HG02973 (cell line): Measurements from ENCODE around the gene MACROD2.
"Not testable (repeated sequence)": the region's sequence is repeated elsewhere in the genome, so short reads cannot be mapped to it uniquely, and the experiment has no call there.

Experiments
- ATAC-seq: cut with Tn5 transposase; IDR thresholded peaks from one replicate; pipeline ENCODE4 v1.9.1; 2021; ENCODE audit warnings: moderate library complexity; ENCODE audit not compliant: unreplicated experiment

Gene MACROD2

DNA sequence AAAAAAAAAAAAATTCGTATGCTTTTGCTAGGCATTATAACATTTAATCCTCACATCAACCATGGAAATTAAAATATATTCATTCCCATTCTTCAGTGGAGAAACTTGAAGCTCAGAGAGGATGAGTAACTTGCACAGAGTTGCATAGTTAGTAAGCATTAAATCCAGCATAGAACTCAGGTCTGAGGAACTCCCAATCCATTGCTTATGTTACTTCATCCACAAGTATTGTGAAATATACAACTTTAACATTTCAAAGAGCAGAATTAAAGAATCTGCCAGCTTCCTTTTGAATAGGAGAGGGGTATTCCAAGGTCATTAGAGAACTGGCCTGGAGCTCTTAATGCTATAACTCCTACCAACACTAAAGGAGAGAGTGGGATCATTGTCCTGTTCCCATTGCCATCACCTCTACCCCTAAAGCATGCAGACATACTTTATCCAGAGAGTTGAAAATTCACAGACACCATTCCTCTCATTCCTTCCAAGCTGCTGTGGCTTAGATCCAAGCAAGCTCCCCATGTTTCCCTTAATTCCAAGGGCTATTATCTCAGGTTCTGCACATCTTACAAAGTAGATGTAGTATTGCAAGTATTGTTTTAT lies 250.2 kb downstream of the MACROD2 start:
- ATAC-seq = no peak

DNA sequence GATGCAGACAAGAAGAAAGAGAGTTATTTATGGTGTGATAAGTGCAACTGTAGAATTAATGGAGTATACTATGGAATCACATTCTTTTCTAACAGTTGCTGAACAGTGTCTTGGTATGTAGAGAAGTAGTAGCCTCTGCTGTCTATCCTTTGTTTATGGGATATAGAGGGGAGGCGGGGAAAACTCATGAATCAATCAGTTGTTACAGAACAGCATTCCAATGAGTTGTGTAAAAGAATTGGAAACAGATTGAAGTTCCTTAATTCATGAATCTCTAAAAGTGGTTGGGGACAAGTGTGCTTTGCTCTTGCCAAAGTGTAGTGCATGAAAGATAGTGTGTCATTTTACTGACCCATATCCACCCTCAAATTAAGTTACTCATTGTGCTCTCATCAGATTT lies 264.4 kb downstream of the MACROD2 start:
- no peak for ATAC-seq

DNA sequence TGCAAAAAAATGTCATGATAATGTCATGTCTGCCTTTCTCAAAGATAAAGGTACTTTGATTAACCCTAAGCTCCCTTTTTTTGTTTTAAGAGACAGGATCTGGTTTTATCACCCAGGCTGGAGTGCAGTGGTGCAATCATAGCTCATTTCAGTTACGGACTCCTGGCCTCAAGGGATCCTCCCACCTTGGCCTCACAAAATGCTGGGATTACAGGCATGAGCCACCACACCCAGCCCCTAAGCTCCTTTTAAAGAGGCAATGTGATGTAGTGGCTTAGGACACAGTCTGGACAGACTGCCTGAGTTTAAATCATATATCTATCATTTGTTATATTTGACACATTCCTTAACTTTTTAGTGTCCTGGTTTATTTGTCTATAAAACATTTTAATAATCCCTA lies 265.1 kb downstream of the MACROD2 start:
- no peak for ATAC-seq

DNA sequence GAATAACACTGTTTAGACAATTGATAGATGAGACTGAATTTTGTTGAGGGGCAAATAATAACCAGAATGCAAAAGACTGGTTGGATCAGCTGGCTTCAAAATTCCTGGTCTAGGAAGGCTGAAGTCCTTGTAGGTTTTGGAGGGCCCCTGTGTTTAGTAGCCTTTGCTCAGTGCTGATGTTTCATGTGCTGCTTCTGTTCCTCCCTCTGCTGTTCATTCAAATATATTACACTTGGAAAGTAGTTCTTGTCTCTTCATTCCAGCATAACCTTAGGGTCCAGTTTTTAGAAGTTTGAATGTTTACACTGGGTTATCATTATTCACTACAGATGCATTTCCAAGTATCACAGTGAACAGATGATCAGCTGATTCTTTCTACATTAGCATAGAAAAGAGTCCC lies 269.6 kb downstream of the MACROD2 start:
- no peak for ATAC-seq

DNA sequence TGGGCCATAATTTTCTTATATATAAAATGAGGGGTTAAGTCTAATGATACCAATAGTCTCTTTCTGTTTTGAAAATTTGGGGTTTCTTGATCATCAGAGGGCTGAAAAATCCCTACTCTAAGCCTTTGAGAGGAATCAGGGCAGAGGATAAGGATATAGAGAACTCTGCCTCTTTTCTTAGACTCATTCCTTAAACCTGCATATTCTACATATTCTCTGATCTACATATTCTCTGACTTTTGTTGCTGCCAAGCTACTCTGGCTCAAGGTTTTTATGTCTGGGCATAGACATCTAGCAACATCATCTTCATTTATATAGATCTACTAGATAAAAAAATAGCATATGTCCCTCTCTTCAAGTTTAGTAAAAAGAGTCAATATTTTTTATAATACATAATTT lies 270.9 kb downstream of the MACROD2 start:
- no peak for ATAC-seq

DNA sequence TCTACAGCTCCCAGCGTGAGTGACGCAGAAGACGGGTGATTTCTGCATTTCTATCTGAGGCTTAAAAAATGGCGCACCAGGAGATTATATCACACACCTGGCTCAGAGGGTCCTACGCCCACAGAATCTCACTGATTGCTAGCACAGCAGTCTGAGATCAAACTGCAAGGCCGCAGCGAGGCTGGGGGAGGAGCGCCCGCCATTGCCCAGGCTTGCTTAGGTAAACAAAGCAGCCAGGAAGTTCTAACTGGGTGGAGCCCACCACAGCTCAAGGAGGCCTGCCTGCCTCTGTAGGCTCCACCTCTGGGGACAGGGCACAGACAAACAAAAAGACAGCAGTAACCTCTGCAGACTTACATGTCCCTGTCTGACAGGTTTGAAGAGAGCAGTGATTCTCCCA lies 275.4 kb downstream of the MACROD2 start:
- not testable (repeated sequence) for ATAC-seq

DNA sequence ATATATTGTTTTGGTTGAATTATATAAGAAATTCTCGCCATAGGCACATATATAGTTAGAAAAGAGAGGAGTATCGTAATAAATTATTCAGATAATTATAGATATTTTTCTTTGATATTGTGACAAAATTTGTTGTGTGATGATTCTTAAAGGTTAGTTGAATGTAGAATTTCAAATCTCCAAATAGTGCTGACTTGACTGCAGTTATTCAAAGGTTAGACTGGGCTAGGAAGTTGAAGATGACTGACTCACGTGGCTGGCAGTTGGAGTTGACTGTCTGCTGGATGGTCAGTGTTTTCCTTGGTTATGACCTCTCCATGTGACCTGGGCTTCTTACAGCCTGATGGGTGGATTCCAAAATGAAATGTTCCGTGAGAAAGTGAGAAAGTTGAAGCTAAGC lies 286.8 kb downstream of the MACROD2 start:
- no peak for ATAC-seq

DNA sequence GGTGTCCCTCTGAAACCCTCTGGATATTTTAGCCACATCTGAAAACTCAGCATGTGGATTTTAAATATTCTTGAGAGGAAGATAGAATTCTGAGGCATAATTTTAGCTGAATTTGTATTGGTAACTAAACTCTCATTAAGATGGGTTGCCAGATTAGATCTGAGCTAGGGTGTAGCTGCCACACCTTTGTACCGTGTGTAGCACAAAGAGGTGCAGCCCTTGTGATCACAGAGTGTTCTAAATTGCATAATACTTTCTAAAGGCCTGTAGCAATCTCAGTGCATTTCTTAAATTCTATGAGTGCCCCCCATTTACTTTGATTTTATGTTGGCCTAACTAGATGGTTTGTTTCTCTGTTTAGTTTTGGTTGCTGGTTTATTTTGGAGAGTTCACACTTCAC lies 289.1 kb downstream of the MACROD2 start:
- ATAC-seq = no peak

DNA sequence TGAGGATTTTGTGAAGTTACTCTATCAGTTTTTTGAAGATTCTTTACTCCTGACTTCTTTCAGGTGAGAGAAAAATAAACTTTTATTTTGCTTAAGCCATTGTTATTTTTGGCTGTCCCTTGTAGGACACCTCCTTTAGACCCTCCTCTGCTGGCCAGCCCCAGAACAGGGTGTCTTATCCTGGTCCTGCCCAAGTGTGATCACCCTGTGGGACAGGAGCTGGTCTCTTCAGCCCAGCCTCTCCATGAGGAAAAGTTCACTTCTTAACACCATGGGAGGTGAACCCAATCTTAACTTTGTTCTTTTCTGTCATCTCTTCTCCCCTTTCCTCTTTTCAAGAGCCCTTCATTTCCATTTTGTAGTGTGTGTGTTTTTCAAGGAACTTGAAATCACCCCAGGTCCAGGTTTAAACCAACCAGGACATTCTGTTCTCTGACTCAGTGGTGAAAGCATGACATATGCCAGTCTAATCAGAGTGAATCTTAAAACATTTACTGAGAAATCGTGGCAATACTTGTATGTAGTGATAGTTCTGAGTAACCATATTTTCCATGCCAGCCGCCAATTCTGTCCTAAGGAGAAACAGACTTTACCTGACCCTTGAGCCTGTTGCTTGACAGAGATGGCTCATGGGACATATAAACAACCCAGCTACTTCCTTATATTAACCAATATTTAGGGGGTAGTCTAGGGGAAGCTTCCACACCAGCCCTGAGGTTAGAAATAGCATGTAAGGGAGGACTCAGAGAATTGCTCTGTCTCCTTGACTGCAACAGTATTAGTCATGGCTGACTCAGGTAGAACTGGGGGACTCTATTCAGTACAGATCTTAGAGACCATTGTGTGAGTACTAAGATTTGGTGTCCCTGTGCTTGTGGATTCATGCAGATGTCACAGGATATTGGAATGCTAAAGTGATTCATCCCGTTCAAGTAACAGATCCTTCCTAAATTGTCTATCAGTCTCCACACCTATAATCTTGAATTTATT lies 293.3 kb downstream of the MACROD2 start:
- ATAC-seq = no peak

DNA sequence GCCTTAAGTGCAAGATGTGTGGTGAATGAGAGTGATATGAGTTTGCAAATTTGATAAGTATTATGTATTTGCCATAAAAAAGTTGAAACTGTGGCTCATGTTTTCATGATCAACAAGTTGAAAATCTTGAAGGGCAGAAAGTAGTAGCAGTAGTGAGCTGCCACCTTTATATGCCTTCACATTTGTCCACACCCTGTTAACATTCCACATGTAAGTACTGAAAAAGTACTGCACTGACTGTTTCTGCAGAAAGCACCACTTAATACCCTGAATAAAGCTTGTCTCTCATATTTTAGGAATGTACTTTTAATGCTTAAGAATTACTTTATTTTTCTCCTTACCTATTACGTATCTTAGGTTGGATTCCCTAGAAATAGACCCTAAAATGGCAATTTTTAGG lies 296.2 kb downstream of the MACROD2 start:
- no peak for ATAC-seq

DNA sequence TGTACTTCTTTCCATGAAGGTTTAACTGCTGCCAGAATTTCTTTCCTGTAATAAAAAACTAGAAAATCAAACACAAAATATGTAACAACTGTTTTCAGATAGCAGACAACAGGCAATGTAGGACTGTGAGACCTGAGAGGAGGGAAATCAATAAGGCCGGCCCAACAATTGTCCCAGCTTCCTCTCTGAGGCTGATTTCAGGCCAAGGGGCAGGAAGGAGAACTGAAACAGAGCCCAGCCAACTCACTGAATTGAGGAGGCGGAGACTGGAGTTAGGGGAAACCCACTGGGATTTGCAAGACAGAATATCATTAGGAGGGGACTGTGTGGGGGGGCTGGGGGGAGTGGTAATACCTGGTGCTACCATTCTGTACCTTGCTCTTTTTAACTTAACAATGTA lies 299.9 kb downstream of the MACROD2 start:
- ATAC-seq = peak; percentile 54

DNA sequence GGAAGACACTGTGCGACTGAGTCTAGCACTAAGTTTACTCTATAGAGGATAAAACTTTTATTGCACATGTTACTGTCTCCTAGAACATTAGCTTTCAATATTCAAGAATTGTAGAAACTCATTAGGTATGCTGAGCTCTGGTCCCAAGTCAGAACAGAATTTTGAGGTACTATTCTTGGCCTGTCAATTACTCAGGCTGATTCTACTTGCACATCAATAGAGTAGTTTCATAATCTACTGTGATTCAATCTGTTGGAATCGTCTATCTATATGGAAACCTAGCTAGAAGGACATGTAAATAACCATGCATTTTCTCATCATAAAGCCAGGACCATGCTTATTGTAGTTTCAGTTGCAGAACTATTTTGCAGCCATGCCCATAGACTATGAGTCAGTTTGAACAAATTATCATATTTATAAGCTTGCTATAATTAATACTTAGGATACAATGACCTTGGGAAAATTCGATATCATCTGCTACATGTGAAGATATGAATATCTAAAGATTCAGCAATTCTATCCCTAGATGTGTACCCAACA lies 300.5 kb downstream of the MACROD2 start:
- ATAC-seq = no peak

DNA sequence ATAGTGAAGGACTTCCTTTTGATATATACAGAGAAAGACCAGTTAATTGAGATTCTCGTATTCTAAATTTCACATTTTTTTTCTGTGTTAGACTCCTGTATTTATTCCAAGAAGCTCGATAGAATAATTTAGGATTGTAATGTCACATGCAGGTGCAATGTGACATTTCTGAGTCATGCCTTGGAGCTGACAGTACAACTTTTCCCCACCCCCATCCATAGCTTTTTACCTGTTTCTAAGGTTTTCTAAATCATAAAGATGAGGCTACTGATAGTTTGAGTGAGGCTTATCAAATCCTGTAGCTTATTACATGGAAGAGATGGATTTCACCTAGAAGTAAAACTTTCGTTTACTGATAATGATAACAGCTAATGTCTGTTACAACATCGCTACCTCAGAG lies 304.5 kb downstream of the MACROD2 start:
- no peak for ATAC-seq

DNA sequence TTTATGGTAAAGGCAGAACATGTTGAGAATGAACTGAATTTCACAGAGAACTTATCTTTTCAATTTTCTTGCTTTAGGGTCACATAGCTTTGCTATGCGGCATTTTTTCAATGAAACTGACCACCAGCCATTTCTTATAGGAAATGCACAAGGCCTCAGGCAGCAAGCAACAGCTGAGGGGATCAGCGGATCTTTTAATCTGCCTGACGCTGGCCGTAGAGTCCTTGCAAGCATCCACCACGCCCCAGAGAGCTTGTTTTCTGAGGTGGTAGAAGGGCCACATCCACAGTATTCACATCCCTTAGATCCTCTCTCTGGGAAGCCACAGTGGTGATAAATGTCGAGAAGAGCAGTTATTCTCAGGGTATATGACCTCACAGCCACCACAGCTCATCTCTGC lies 307.8 kb downstream of the MACROD2 start:
- ATAC-seq = no peak

DNA sequence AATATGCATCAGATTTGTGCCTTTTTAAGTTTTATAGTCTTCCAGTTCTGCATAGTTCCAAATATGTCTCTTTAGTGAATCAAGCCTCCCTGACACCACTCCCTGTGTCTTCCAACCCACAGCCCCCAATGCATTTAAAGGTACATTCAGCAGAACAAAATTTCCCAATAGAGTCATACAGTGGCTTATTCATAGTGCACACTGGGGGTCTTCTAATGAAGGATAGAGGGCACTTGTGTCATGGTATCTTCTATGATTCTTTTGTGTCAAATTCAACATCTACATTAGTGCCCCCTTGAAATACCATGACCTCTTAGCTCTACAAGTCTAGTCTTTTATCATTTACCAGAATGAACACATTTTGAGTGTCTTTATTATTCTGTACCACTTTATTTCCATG lies 308.3 kb downstream of the MACROD2 start:
- no peak for ATAC-seq

DNA sequence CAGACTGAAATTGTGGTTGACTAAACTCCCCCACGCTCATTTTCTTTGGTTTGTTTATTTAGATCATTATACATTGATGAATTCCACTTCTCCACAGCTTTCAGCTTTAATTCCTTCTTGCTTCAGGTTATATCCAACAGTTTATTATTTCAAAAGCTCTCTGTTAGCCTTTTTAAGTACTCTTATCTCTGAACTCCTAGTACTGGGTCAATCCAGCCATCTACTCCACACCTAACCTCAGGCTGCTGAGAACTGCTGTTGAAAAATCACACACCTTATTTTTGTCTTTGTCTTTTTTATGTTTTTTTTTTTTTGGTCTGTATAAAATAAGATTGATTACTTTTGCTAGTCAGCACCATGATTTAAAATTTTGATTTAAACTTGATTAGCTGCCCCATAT lies 309.2 kb downstream of the MACROD2 start:
- no peak for ATAC-seq

DNA sequence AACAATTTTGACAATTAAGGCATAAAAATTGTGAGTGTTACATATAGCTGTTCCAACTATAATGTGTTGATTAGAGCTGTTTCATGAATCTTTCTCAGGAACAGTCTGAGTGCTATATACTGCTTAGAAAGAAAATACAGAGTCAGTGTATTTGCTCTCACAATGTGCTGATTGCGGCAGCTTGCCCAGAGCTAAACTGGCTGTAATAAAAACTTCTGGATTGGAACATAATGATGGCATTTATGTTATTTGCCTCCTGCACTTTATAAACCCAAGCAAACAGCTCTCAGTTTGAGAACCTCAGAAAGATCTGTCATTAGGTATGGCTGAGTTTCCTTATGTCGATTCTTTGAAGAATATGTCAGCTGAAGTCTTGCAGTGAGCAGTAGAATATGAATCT lies 312.6 kb downstream of the MACROD2 start:
- no peak for ATAC-seq

DNA sequence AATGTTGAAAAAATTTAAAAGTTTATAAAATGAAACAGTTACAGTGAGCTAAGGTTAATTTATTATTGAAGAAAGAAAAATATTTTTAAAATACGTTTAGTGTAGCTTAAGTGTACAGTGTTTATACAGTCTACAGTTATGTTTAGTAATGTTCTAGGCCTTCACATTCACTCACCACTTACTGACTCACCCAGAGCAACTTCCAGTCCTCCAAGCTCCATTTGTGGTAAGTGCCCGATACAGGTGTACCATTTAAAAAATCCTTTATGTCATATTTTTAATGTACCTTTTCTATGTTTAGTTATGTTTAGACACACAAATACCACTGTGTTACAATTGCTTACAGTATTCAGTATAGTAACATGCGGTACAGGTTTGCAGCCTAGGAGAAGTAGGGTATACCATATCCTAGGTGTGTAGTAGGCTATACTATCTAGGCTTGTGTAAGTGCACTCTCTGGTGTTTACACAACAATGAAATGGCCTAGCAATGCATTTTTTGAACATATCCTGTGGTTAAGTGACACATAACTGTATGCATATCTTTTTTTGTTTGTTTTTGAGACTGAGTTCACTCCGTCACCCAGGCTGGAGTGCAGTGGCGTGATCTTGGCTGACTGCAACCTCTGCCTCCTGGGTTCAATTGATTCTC lies 315.8 kb downstream of the MACROD2 start:
- no peak for ATAC-seq

DNA sequence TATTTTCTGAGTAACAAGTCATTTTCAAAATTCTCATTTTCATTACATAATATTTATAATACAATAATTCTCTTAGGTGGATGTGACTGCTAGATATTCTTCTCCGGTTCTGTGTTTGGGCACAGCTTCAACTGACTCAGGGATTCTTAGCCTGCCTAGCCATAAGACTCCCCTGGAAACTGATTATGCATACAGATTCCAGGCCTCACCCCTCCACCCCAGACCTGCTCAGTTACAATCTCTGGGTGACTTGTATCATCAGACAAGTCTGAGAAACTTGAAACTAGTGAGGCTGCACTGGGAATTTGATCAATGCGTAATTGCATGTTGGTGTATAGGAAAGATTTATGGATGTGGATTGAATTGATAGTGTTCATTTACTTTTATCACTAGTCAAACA lies 316.7 kb downstream of the MACROD2 start:
- no peak for ATAC-seq

DNA sequence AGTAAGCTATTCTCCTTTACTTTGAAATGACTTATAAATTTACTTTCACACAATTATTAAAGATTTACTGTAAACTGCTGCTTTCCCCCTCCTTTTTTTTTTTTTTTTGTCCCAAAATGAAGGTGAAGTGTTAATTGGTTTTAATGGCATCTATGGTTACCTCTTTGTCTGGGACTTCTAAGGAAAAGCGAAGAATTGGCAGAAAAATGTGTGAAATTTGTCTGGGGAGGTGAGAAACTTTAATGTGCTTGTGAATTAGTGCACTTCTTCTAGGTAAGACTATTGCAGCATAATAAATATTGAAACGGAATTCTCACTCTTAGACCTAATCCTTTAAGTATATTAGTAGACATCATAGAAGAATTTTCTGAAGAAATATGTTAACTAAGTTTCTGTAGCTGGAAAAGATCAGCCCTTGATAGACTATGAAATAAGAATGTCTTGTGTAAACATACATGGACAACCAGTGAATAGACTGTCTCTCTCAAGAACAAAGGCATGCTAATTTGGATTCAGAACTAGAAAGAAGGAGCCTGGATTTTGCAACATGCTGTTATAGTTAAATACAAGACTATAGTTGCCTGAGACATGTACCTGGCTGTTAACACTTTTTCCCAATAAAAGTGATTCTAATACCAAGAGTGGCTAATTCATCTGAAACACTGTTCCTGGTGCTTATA lies 318.2 kb downstream of the MACROD2 start:
- ATAC-seq = no peak

DNA sequence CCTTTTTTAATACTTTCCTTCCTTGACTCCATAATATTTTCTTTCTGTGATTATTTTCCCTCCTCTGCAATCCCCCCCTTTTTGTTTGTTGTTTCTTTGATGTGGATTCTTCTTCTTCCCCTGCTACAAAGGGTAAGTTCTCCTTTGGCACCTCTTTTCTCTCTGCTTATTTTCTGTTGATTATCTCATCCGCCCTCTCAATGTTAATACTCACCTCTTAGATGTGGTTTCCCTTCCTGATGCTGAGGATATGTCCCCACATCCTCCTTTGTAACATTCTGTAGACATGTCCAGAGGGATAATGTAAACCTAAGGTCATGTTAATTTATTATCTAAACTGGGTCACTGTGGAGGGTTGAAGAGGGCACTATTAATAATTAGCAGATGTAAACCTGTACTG lies 324.4 kb downstream of the MACROD2 start:
- ATAC-seq = no peak
